Cortex of kidney (tissue), 1 donor: ENCODE data around the gene CACNA2D3.

ENCODE experiments used
- DNase-seq: peaks from one replicate; lab custom pipeline; 2025; lab: John Stamatoyannopoulos, UW

Gene CACNA2D3

GRCh38 chr3:54676087-54676486 lies 553.7 kb downstream of the CACNA2D3 start:
- DNase-seq = no peak

GRCh38 chr3:54681706-54682105 lies 559.4 kb downstream of the CACNA2D3 start:
- DNase-seq = no peak

GRCh38 chr3:54685213-54685612 lies 562.9 kb downstream of the CACNA2D3 start:
- DNase-seq = no peak

GRCh38 chr3:54691289-54691771 lies 569.0 kb downstream of the CACNA2D3 start:
- no peak for DNase-seq

- DNase-seq = no peak
Measured at GRCh38 chr3:54696313-54696712, 574.0 kb downstream of the CACNA2D3 start.

GRCh38 chr3:54698054-54698453 lies 575.7 kb downstream of the CACNA2D3 start:
- DNase-seq = no peak

- DNase-seq = no peak
Measured at GRCh38 chr3:54703923-54704322, 581.6 kb downstream of the CACNA2D3 start.

- no peak for DNase-seq
Measured at GRCh38 chr3:54705730-54706129, 583.4 kb downstream of the CACNA2D3 start.

GRCh38 chr3:54706738-54707137 lies 584.4 kb downstream of the CACNA2D3 start:
- no peak for DNase-seq

- DNase-seq = no peak
Measured at GRCh38 chr3:54709785-54710184, 587.4 kb downstream of the CACNA2D3 start.

- no peak for DNase-seq
Measured at GRCh38 chr3:54710954-54711353, 588.6 kb downstream of the CACNA2D3 start.

GRCh38 chr3:54712539-54712938 lies 590.2 kb downstream of the CACNA2D3 start:
- DNase-seq = no peak

GRCh38 chr3:54713031-54713430 lies 590.7 kb downstream of the CACNA2D3 start:
- no peak for DNase-seq

GRCh38 chr3:54713455-54713854 lies 591.1 kb downstream of the CACNA2D3 start:
- no peak for DNase-seq

GRCh38 chr3:54714035-54714434 lies 591.7 kb downstream of the CACNA2D3 start:
- no peak for DNase-seq

- DNase-seq = no peak
Measured at GRCh38 chr3:54717506-54717905, 595.2 kb downstream of the CACNA2D3 start.

GRCh38 chr3:54719914-54720313 lies 597.6 kb downstream of the CACNA2D3 start:
- DNase-seq = no peak

GRCh38 chr3:54720604-54721003 lies 598.3 kb downstream of the CACNA2D3 start:
- DNase-seq = no peak

- DNase-seq = no peak
Measured at GRCh38 chr3:54731732-54732445, 609.5 kb downstream of the CACNA2D3 start.

- DNase-seq = no peak
Measured at GRCh38 chr3:54733106-54734006, 611.0 kb downstream of the CACNA2D3 start.

GRCh38 chr3:54736459-54736858 lies 614.1 kb downstream of the CACNA2D3 start:
- DNase-seq = no peak

GRCh38 chr3:54743755-54744154 lies 621.4 kb downstream of the CACNA2D3 start:
- no peak for DNase-seq

- DNase-seq = no peak
Measured at GRCh38 chr3:54744291-54744690, 621.9 kb downstream of the CACNA2D3 start.
